Measurements from ENCODE around the gene SSBP3.

DNA sequence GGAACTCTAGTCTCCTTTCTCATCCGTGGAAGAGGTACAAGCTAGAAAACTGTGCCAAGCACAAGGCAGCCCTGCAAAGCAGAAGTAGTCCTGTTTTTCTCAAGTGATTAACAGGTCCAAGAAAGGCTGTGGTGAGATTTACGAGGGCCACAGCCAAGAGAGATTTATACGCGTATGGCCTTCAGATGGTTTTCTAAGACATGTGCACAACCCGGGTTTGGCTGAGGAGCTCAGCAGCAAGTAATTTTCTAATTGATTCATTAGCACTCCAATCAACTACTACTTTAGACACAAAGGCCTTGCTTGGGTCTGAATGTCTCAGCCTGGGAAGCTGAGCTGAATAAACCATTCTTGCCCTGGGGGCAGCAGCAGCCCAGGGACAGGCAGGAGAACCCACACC is 55.8 kb downstream of the SSBP3 start:
- TF ChIP-seq, protein P1, sequence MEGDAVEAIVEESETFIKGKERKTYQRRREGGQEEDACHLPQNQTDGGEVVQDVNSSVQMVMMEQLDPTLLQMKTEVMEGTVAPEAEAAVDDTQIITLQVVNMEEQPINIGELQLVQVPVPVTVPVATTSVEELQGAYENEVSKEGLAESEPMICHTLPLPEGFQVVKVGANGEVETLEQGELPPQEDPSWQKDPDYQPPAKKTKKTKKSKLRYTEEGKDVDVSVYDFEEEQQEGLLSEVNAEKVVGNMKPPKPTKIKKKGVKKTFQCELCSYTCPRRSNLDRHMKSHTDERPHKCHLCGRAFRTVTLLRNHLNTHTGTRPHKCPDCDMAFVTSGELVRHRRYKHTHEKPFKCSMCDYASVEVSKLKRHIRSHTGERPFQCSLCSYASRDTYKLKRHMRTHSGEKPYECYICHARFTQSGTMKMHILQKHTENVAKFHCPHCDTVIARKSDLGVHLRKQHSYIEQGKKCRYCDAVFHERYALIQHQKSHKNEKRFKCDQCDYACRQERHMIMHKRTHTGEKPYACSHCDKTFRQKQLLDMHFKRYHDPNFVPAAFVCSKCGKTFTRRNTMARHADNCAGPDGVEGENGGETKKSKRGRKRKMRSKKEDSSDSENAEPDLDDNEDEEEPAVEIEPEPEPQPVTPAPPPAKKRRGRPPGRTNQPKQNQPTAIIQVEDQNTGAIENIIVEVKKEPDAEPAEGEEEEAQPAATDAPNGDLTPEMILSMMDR (IDR thresholded peaks at IDR 0.05) = no peak
- TF ChIP-seq ZFX (IDR thresholded peaks at IDR 0.05; ENCODE audit: borderline replicate concordance) = no peak
